SH-SY5Y (cell line): ENCODE data around the gene DHFR.

Experiments
- GATA2 ChIP-seq: IDR thresholded peaks from 2 replicates; pipeline ENCODE4 v1.6.1; 2011; ENCODE audit warnings: mild to moderate bottlenecking, low read depth, low read length
- GATA3 ChIP-seq: IDR thresholded peaks from 2 replicates; pipeline ENCODE4 v1.6.1; 2011; ENCODE audit warnings: low read depth, mild to moderate bottlenecking, low read length, moderate library complexity

- no peak for TF ChIP-seq GATA3
- TF ChIP-seq GATA2 = no peak
These were observed 57.3 kb downstream of the DHFR start for GRCh38 chr5:80597500-80597899.
